AG04449 (cell line): ENCODE measurements around the gene SRL.
A peak's percentile ranks its signal among the peaks of the same experiment; 100 is the strongest.

Experiments used
- CTCF ChIA-PET: fragments of 350-600 bp; formaldehyde crosslinking; extraction: SDS; loops from one replicate; lab custom pipeline; 2021; ENCODE audit warnings: antibody characterized with exemption; lab: Yijun Ruan, JAX
- POLR2A ChIA-PET: fragments of 400-600, 350-600 bp; formaldehyde crosslinking; extraction: SDS; loops from one replicate; lab custom pipeline; 2020; ENCODE audit warnings: antibody characterized with exemption, inconsistent platforms; lab: Yijun Ruan, JAX
- DNase-seq: peaks from one replicate; pipeline ENCODE4 v3.0.0-alpha.2; 2010; ENCODE audit warnings: low read depth, low spot score
- H3K4me3 ChIP-seq: 2 replicates; pipeline ENCODE4 v1.5.1; 2011; ENCODE audit warnings: low read depth, mild to moderate bottlenecking, control low read depth, low read length
- TF ChIP-seq, protein P1 (sequence below): IDR thresholded peaks from one replicate; pipeline ENCODE4 v1.5.1; 2011; ENCODE audit warnings: mild to moderate bottlenecking, moderate library complexity, low read length, control low read depth, inconsistent platforms; ENCODE audit not compliant: insufficient read depth; ENCODE audit errors: missing control alignments

Gene SRL

GRCh38 chr16:4202615-4203345, 39.1 kb downstream of the SRL start:
- POLR2A ChIA-PET = no interaction called here
- CTCF ChIA-PET = interaction anchor here (1.0 to 3.5 kb wide), 4 partner anchors 9 to 128 kb away, joined by 3 to 26 read pairs (median 4); no protein-coding TSS in a partner anchor
- DNase-seq = no peak
- TF ChIP-seq, protein P1, sequence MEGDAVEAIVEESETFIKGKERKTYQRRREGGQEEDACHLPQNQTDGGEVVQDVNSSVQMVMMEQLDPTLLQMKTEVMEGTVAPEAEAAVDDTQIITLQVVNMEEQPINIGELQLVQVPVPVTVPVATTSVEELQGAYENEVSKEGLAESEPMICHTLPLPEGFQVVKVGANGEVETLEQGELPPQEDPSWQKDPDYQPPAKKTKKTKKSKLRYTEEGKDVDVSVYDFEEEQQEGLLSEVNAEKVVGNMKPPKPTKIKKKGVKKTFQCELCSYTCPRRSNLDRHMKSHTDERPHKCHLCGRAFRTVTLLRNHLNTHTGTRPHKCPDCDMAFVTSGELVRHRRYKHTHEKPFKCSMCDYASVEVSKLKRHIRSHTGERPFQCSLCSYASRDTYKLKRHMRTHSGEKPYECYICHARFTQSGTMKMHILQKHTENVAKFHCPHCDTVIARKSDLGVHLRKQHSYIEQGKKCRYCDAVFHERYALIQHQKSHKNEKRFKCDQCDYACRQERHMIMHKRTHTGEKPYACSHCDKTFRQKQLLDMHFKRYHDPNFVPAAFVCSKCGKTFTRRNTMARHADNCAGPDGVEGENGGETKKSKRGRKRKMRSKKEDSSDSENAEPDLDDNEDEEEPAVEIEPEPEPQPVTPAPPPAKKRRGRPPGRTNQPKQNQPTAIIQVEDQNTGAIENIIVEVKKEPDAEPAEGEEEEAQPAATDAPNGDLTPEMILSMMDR = no peak
- no peak overlapping the region for H3K4me3 ChIP-seq

GRCh38 chr16:4200781-4201137, 41.1 kb downstream of the SRL start:
- CTCF ChIA-PET = interaction anchor here (0.5 to 4.9 kb wide), 30 partner anchors 9 to 218 kb away, joined by 3 to 86 read pairs (median 4); no protein-coding TSS in a partner anchor
- H3K4me3 ChIP-seq = no peak overlapping the region
- no peak for DNase-seq
- TF ChIP-seq, protein P1 = no peak
- POLR2A ChIA-PET = interaction anchor here (1.0 kb wide), 1 partner anchor 53 kb away, joined by 5 read pairs; no protein-coding TSS in a partner anchor

DNA sequence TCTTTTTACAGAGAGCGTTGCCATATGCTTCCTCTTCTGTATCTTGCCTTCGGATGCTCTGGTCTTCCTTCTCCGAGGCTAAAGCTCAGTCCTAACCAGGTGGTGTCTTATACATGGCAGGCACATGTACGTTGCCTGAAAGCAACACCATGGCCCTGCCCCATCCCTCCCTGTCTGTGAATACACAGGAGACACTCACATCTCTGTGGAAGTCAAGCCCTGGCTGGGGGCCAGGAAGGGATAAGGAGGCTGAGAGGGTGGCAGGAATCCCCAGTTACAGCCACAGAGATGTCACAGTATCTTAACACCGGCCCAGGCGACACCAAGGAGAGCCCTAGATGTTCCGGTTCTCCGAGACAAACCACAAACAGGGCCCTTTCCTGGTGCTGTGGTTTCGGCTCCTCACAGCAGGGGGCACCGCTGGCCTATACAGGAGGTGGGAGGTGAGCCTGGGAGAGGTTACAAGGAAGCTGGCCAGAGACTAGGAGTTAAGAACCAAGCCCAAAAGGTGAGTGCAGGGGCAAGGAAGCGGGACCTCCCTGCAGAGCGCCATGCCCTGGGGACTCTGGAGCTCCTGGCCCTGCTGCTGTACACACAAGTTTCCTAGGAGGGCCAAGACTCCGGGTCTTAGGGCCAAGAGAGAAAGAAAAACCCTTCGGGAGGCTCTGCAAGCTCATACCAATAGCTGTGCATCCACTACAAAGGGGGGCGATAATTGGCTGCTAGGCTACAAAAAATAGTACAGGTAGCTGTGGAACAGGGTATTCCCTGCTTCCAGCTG, 41.7 kb downstream of the SRL start:
- no peak for DNase-seq
- TF ChIP-seq, protein P1 = peak; percentile 80
- POLR2A ChIA-PET = interaction anchor here (1.0 kb wide), 1 partner anchor 54 kb away, joined by 5 read pairs; no protein-coding TSS in a partner anchor

GRCh38 chr16:4198816-4199215, 43.1 kb downstream of the SRL start:
- ChIA-PET POLR2A (no interaction called here), CTCF (interaction anchor here (0.6 to 4.9 kb wide), 11 partner anchors 11 to 544 kb away, joined by 3 to 86 read pairs (median 7); partner anchors contain the start of gene DNASE1)
- TF ChIP-seq, protein P1 = no peak
- DNase-seq = no peak
- H3K4me3 ChIP-seq = no peak overlapping the region

More for the DNA sequence above, 41.7 kb downstream of the SRL start:
- H3K4me3 ChIP-seq = no peak overlapping the region
- CTCF ChIA-PET = interaction anchor here (0.5 to 4.9 kb wide), 35 partner anchors 9 to 510 kb away, joined by 3 to 86 read pairs (median 4); partner anchors contain the start of gene PAM16

GRCh38 chr16:4194661-4195060, 47.2 kb downstream of the SRL start:
- TF ChIP-seq, protein P1 = no peak
- ChIA-PET CTCF (no interaction called here), POLR2A (no interaction called here)
- no peak overlapping the region for H3K4me3 ChIP-seq
- no peak for DNase-seq
